Measurements from ENCODE around the gene NAT9.

Gene NAT9

DNA sequence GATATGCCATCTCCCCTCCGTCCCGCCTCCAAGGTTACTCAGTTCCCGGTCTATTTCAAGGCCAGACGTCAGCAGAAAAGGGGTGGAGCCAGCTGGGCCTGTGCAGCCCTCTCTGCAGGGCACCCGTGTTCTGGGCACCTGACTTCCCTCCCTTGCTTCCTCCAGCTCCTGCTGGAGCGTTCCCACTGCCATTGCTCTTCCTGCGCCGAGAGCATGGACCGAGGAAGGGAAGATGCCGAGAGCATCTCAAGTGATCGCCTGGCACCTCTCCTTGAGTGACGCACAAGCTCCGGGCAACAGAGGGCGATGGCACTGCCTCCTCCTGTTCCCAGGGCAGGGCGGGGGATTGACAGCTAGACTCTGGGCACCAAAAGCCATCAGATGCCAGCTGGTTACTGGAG, 29.4 kb upstream of the NAT9 start:
- no peak for DNase-seq (ENCODE audit: low spot score)

DNA sequence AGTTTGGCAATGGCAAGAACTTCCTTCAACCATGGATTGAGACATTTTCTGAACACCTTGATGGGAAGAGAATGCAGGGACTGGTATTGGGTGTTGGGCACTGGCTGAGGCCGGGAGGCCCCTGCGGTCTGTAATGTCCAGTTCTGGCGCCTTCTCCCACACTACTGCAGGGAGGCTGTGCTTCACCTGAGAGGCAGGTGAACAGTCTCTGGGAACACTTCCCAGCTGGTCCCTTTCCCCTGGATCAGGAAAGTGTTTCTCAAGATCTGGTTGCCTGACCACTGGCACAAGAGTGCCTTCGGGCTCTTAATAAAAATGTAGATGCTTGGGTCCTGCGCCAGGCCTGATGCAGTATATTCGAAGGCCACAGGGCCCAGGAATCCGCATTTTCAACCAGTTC, 28.5 kb upstream of the NAT9 start:
- no peak for DNase-seq (ENCODE audit: low spot score)

DNA sequence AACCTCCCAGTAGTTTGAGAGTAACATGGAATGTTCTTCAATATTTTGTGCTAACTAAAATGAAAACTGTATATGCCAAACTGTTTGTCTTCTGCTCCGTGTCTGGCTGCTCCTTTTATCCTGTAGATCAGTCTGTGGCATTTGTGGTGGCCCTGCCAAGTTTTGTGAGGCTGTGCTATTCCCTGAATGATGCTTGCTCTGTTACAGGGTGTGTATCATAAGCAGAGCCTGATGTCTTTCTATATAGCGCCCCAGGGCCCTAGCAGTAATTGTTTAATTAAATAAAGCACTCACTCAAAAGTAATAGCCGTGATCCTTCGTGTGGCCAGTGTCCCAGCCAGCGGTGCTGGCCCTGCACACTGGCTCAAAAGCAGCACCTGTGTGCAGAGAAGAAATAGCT, 27.8 kb upstream of the NAT9 start:
- no peak for DNase-seq (ENCODE audit: low spot score)

DNA sequence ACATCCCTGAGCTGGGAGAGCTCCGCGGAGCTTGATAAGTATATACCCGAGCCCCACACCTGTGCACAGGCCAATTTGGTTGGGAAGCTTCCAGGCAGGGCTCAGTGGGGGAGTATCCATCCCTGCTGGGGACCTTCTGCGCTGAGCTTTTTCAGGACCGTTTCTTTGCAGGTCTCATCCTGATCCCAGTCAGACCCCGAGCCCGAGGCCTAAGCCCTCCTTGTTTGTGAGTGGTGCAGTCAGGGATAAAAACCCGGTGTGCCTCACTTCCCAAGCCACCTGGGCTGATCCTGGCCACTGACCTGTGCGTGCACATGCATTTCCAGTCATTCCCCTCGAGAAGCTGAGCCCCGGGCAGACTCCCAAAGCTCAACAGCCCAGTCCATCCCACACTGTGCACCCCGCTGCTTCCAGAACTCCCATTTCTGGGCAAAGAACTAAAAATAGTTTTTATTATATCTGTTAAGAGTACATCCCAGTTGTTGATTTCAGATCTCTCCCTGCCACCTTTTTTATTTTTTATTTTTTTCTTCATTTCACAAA, 27.3 kb upstream of the NAT9 start:
- no peak for DNase-seq (ENCODE audit: low spot score)

DNA sequence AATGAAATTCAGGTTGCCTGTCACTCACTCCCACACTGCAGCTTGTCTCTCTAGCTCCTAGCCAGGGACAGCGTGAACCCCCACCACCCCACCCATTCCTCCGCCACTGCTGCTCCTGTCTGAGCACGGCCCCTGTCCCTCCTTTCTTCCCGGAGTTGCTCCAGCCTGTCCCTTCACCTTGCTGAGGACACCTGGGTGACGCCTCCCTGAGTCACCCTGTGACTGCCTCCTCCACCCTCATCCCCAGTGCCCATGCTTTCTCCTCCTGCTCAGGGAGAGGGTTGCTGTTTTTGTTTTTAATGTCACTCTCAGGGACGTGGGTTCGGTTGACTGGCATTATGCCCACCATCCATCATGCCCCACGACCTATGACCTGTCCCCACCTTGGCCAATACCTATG, 25.8 kb upstream of the NAT9 start:
- DNase-seq (ENCODE audit: low spot score): no peak

DNA sequence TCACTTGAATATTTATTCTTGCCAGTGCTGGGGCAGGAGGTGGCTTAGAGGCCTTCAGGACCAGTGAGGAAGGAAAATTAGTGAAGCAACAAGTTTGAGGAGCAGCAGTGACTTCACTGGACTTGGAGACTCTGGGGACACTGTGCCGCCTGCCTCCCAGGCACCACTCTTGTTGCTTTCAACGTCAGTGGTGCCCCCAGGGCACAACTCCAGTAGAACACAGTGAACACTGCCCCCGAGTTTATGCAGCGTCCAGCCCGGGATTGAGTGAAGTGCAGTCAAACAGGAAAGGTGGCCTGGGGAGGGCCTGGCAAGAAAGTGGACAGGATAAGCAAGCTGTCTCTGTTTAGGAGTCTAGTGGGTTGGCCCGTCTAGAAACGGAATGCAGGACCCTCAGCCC, 24.4 kb upstream of the NAT9 start:
- DNase-seq (ENCODE audit: low spot score): no peak

DNA sequence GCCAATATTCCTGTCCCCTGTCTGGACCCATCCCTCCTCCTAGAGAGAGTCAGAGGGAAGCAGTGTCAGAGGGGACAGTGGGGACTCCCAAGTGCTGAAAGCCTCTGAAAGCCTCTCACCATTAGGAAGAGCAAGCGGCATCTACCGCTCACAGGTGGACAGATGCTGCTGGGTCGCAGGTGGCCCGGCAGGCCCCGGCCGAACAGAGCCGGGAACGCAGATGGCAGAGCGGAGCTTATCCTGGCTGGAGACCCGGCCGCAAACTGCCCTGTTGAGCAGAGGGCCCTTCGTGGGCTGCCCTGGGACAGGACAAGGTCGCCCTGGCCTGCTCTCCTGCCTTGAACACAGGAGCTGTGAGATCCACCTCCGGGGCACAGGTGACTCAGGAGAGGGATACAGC, 23.0 kb upstream of the NAT9 start:
- no peak for DNase-seq (ENCODE audit: low spot score)

DNA sequence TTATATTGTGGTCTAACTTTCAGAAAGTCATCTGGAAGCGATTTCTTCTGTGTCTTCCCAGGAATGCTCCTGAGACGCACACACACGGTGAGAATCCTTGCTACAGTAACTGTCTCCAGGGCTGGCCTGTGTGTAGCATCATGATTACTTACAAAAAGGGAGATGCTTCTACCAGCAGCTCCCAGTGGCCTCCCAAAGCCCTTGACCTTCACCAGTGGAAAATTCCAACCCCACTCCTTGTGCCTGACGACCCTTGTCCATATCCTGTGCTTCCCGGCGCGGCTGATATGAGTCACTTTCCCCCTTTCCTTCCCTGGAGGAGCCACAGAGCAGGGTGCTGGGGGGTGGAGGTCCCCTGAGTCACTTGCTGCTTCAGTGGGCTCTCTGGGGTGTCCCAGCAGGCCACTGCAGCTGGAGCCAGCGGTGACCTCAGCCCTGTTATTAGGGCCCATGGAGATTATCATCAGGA, 22.1 kb upstream of the NAT9 start:
- DNase-seq (ENCODE audit: low spot score): no peak

DNA sequence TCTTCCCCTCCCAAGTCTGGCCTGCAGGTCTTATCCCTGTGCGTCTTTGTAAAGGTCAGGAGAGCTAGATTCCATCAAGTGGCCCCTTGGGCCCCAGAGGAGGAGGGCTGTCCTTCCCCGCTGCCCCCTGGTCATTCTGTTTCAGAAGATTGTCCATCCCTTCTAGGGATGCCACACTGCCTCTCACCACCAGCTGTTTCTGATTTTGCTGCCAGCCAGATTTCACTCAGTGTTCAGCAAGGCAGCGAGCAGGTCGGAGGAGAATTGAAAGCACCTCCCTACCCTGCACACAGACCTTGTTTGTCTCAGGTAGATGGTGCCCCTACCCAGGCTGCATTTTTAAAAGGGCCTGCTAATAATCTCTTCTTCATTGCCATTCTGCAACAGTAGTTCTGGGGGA, 21.7 kb upstream of the NAT9 start:
- DNase-seq (ENCODE audit: low spot score): no peak

DNA sequence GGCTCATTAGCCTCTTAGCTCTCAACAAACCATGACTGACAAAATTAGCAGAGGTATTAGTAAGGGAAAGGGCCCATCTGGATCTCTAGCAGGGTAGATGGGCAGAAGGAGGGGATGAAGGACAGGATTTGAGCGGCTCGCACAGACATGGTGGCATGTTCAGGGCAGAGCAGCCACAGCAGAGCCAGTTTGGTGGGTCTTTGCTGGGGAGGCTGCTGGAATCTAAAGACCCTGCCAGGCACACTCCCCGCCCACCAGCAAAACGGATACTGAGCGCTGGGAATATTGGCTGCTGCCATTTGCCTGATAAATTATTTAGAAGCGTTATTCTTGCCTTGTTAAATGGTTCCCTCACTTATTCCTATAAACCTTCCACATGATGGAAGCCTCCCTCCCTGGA, 20.7 kb upstream of the NAT9 start:
- no peak for DNase-seq (ENCODE audit: low spot score)

DNA sequence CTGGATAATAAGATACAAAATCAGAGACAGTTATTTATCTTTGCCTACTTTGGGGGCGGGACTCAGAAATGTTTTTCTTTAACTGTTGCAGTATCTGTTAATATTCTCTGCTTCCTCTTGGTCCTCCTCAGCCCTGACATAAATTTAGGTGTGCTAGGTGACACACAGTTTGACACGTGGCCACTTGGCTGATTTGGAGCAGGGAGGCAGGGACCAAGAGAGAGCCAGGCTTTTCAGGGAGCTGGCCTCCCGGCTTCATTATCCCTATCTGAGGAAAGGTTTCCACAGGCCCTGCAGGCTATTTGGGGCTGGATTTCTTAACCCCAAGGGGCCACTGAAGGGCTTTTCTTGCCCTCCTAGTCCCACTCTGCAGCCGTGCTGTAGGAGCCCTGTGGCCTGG, 20.1 kb upstream of the NAT9 start:
- no peak for DNase-seq (ENCODE audit: low spot score)

DNA sequence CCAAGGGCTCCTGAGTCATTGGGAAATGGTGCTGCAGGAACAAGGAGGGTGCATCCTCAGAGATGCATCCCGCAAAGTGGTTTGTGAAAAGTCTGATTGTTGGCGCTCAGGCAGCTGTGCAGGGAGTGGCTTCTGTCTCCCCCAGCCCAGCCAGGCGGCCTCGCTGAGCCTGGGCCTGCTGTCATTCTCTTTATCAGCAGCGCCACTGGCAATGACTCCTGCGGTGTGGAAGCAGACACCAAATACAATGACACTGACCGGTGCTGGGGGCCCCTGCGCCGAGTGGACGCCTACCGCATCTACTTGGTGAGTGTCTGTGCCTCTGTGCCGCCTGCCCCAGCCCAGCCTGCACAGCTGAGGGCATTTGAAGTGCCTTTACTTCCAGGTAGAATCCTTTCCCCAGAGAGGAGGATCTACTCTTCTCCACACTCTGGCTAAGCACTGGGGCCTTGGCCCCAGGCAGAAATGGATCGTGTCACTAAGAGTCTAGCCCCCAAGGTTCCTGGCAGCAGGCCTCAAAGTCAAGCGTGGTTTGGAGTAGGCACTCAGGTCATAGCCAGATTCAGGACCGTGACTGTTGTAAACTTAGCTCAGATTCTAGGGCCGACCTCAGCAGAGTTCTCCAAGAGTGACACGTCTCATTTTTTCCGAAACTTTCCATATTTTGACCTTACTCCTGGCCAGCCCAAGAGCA, 19.3 kb upstream of the NAT9 start:
- no peak for DNase-seq (ENCODE audit: low spot score)

DNA sequence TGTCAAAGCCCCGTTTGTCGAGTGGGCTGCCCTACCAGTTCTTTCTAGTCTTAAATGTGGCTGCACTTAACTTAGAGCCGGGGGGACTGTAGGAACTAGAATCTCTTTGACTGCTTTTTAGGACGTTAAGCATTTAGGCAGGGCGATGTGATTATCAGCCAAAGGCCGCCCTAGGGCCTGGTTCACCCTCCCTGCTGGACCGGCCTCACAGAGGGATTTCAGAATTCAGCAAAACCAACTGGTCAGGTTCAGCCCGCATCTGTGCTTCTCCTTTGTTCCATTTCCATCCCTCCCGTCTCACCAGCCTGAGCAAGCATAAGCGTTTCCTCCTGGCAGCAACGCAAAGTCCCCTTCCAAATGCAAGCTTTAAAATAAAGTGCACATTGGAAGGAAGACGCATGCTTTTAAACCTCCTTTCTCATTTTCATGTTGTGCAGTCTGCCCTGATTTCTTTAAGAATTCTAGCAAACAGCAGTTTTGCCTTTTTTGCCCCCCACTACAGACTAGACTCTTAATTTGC, 16.5 kb upstream of the NAT9 start:
- DNase-seq (ENCODE audit: low spot score): no peak

DNA sequence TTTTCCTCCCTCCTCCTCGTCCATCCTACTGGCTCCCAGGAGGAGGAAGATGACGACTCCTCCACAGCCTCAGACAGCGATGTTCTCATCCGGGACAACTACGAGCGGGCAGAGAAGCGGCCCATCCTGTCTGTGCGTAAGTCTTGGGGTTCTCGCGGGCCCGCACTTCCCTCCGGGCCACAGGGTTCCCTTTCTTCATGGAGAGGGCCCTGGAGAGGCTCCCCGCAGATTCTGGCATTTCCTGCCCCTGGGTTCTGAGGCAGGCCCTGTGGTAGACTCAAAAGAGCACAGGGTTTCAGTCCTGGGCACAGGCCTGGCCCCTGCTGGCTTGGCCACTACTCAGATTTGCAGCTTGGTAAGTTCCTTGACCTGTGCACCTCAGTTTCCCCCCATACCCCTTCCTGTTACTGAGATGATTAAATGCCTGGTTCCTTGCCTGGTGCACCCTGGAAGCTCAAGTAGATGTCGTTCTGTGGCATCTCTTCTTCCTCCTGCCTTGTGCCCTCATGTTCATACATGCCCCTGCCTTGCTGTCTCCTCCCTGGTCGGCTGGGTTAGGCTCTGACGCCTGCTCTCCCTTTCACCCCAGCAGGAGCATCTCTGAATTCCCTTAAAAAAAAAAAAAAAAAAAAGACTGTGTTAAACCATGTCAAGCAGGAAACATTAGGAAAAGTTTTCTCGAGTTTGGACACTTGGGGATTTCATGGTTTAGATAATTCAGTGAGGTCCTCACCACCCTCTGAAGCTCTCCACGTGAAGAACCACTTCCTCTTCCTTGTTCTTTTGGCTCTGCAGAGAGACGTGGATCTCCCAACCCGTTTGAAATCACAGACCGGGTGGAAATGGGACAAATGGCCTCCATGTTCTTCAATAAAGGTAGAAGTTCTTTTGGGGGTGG, 14.3 kb upstream of the NAT9 start:
- no peak for DNase-seq (ENCODE audit: low spot score)

DNA sequence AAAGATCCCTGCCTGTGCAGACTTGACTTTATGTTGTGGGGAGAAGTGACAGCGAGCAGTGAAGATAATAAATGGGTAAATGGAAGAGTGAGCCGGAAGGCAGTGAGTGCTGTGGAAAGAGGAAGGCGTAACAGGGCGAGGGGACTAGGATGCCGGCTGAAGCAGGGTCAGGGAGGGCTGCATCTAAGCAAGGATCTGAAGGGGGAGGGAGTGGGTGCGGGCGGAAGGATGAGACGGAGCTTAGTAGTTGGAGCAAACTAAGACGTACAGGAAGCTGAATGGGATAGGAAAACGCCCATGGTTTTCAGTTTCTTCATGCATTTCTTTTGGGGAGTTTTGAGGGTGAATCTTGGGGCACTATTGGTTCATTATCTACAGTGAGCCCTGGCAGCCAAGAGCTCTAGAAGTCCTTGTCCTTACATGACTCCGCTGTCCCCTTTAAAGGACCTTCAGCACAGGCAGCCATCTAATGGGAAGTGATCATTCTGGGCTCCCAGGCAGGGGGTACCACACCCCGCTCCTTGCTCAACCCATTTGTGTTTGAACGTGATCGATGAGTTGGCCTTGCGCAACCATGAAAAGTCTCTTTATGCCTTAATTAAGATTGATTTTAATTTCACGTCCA, 10.4 kb upstream of the NAT9 start:
- no peak for DNase-seq (ENCODE audit: low spot score)

DNA sequence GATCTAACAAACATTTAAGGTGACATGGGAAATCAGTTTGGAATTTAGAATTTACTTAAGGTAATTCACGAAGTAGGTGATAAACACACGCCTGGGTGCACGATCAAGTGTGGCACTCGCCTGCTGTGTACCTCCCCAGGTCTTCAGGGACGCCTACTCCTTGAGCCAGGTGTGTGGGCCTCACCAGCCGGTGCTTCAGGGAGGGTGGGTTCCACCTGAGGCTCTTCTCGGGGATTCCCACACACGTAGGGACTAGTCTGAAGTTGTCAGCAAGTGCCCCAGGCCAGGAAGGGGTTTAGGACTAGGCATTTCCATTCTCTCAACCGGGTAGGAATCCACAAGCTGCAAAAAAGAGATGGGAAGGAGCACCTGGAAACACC, 9.8 kb upstream of the NAT9 start:
- no peak for DNase-seq (ENCODE audit: low spot score)

DNA sequence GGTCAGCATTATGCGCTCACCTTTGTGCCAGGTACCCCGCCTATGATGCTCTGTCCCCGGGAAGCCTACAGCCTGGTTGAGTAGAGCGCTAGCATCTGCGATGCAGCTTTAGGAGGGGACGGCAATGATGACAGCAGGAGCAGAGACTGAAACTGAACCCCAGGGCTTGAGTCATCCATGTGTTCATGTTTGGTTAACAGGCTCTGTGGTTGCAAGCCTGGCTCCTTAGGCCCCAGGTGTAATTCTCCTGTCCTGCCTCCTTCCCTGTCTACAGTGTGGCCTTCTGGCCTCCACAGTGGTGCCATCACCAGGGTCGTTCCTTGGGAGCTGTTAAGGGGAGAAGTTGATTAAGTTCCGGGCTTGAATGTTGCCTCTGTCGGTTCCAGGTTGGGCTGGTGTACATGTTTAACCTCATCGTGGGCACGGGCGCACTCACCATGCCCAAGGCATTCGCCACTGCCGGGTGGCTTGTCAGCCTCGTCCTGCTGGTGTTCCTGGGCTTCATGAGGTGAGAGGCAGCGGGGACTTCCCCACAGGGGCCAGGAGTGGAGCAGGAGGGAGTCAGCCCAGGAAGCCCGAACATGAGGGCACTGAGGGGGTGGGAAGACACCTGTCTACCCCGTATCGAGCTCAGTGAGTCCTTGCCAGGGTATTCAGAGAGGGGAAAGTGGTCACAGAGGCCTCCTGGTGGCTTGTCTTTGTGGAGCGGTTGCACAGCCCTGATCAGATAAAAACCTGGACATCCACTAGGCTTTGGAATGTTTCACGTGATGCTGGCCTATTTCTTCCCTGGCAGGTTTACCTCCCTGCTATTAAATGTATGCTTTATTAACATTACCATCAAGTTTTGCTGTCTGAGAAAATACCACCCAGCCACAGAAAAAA, 9.2 kb upstream of the NAT9 start:
- no peak for DNase-seq (ENCODE audit: low spot score)

DNA sequence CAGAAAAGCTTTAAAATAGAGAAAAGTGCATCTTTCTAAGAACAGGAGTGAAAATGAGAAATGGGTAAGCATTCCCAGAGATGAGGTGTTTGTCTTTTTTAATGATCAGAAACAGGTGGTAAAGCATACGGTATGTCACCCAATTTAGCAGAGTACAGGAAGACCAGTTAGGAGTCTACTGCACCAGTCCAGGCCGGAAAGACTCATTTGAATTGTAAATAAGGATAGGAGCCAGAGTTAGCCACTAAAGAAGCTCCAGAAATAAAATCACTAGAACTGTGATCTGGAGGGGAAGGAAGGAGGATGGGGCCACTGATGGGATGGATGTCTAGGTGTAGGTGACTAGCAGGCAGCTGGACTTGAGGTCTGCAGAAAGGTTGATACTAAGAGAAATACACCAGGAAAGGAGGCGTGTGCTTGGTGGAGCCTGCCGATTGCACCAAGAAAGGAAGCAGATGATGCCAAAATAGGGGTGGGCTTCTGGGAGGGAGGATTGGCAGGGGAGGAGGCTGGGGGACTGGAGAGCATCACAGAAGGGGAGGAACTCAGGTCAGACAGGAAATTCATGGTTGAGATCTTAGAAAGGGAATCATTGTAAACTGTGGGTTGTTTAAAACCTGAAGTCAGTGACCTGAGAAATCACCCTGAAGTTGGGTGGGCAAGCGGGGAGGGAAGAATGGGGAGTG, 8.1 kb upstream of the NAT9 start:
- no peak for DNase-seq (ENCODE audit: low spot score)

DNA sequence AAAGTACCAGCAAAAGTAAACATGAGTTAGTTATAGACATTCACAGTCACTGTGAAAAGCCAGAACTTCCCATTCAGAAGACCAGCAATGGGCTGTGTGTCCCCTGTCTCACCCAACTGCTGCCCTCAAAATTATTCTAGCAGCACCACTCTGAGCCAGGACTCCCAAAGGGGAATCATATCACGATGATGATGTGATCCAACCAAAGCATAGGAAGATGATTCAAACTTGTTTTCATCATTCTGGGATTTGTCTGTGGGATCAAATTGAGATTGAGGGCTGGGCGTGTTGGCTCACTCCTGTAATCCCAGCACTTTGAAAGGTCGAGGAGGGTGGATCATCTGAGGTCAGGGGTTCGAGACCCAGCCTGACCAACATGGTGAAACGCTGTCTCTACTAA, 6.4 kb upstream of the NAT9 start:
- no peak for DNase-seq (ENCODE audit: low spot score)

DNA sequence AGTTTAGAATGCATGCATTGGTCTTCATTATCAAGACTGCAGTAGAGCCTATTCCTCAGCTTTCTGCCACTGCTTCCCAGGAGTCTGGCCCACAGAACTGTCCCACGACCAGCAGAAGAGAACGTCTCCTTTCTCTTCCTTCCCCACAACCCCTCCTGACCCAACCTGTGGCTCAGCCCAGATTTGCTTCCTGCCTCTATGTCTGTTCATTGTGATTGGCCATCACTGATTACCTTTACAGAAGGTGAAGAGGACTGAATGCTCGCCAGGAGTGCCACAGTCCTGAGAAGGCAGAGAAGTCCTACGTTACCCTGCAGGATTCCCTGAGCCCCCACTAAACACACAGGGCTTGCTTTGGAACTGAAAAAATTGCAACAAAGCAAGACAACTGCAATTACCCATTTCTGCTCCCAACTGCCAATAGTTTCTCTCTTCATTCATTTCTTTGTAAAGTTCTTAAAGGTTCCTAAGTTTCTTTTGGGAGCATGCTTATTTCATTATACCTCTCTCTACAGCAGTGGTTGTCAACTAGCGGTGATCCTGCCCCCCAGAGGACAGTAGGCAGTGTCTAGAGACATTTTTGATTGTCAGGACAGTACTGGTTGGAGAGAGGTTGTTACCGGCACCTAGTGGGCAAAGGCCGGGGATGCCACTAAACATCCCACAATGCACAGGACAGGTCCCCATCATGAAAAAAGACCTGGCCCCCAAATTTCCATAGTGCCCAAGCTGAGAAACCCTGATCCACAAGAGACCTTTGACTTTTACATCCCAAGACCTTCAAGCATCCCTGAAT, 4.5 kb upstream of the NAT9 start:
- no peak for DNase-seq (ENCODE audit: low spot score)
